CD14-positive monocyte (primary cell): ENCODE data around the gene RSPRY1. TPM values are rescaled to one million over a fixed set of nuclear protein-coding genes. Genes with fewer than 3 reads are reported as not detected.
A peak's percentile ranks its signal among the peaks of the same experiment; 100 is the strongest.

ENCODE experiments used
- DNase-seq, 3 donors: peaks; one replicate each; pipeline ENCODE4 v3.0.0-alpha.2; 2011 to 2022
- H2AFZ ChIP-seq: 2 replicates; pipeline ENCODE4 v1.6.0; 2012; ENCODE audit warnings: mild to moderate bottlenecking, low read depth, low read length, inconsistent platforms; ENCODE audit not compliant: insufficient read depth, poor library complexity, severe bottlenecking
- H3K27ac ChIP-seq, 2 donors: 1 replicate in 1 of 2; 2 replicates in 1 of 2; pipeline ENCODE4 v1.5.1; 2012 to 2013; ENCODE audit warnings: low read length in 2 of 2, control low read depth in 1 of 2, inconsistent platforms in 1 of 2, low read depth in 1 of 2, mild to moderate bottlenecking in 1 of 2
- H3K27me3 ChIP-seq, 2 donors: one replicate each; pipeline versions ENCODE4 v1.6.0 to v1.6.1; 2011 to 2013; ENCODE audit warnings: low read length in 2 of 2; ENCODE audit not compliant: control insufficient read depth in 2 of 2, insufficient read depth in 2 of 2
- H3K36me3 ChIP-seq, 2 donors: replicated peaks in 1 of 2; 1 replicate in 1 of 2; 2 replicates in 1 of 2; pipeline versions ENCODE4 v1.5.1 to v1.6.1; 2012 to 2013; ENCODE audit warnings: low read length in 2 of 2, control low read depth in 1 of 2, inconsistent platforms in 1 of 2, mild to moderate bottlenecking in 1 of 2; ENCODE audit not compliant: insufficient read depth in 2 of 2, control insufficient read depth in 1 of 2
- H3K4me1 ChIP-seq, 2 donors: 1 replicate in 1 of 2; 2 replicates in 1 of 2; pipeline versions ENCODE4 v1.5.1 to v1.6.1; 2012 to 2013; ENCODE audit warnings: low read length in 2 of 2, control low read depth in 1 of 2, inconsistent platforms in 1 of 2, mild to moderate bottlenecking in 1 of 2, moderate library complexity in 1 of 2; ENCODE audit not compliant: insufficient read depth in 2 of 2, control insufficient read depth in 1 of 2
- H3K4me2 ChIP-seq: replicated peaks from 2 replicates; pipeline ENCODE3; 2012; ENCODE audit warnings: low read length, moderate library complexity, mild to moderate bottlenecking; ENCODE audit not compliant: poor library complexity, severe bottlenecking; ENCODE audit errors: extremely low read depth
- H3K4me3 ChIP-seq, 3 experiments: fragments of 200-600 bp in 1 of 3; sonication (generic) in 1 of 3; replicated peaks in 1 of 3; 1 replicate in 2 of 3; 2 replicates in 1 of 3; pipeline ENCODE4 v1.5.1; 2011 to 2013; ENCODE audit warnings: low read length in 3 of 3, mild to moderate bottlenecking in 3 of 3, control low read depth in 2 of 3, low read depth in 2 of 3, inconsistent platforms in 1 of 3, moderate library complexity in 1 of 3
- H3K79me2 ChIP-seq: 2 replicates; pipeline ENCODE4 v1.6.0; 2012; ENCODE audit warnings: mild to moderate bottlenecking, control low read depth, inconsistent platforms, low read length, moderate library complexity; ENCODE audit not compliant: insufficient read depth
- H3K9ac ChIP-seq: 2 replicates; pipeline ENCODE4 v1.6.0; 2017; ENCODE audit warnings: low read length, mild to moderate bottlenecking; ENCODE audit not compliant: insufficient read depth, poor library complexity, severe bottlenecking
- H3K9me3 ChIP-seq, 2 donors: replicated peaks in 1 of 2; 1 replicate in 1 of 2; 2 replicates in 1 of 2; pipeline versions ENCODE4 v1.5.1 to v1.6.1; 2012 to 2013; ENCODE audit warnings: low read length in 2 of 2, control low read depth in 1 of 2; ENCODE audit not compliant: control insufficient read depth in 1 of 2, insufficient read depth in 1 of 2
- H4K20me1 ChIP-seq: 2 replicates; pipeline ENCODE4 v1.6.0; 2012; ENCODE audit warnings: mild to moderate bottlenecking, low read length, control low read depth, moderate library complexity; ENCODE audit not compliant: insufficient read depth
- H3K27ac Mint-ChIP-seq, 7 donors: one replicate each; pipeline ENCODE4 v1.8.0; 2020; ENCODE audit warnings: mild to moderate bottlenecking in 7 of 7, mixed read lengths in 7 of 7, moderate library complexity in 6 of 7, inconsistent platforms in 2 of 7
- H3K27me3 Mint-ChIP-seq, 3 donors: one replicate each; pipeline ENCODE4 v1.8.0; 2021 to 2022; ENCODE audit warnings: low read depth in 3 of 3, mild to moderate bottlenecking in 3 of 3, mixed read lengths in 3 of 3, moderate library complexity in 3 of 3, inconsistent platforms in 1 of 3
- H3K36me3 Mint-ChIP-seq, 2 donors: one replicate each; pipeline ENCODE4 v1.8.0; 2020; ENCODE audit warnings: mixed read lengths in 2 of 2, inconsistent platforms in 1 of 2, mild to moderate bottlenecking in 1 of 2
- H3K4me1 Mint-ChIP-seq: one replicate; pipeline ENCODE4 v1.8.0; 2020; ENCODE audit warnings: mild to moderate bottlenecking, mixed read lengths
- H3K4me3 Mint-ChIP-seq, 2 donors: one replicate each; pipeline ENCODE4 v1.8.0; 2020; ENCODE audit warnings: mild to moderate bottlenecking in 2 of 2, mixed read lengths in 2 of 2, moderate library complexity in 1 of 2
- H3K9me3 Mint-ChIP-seq, 7 donors: one replicate each; pipeline ENCODE4 v1.8.0; 2020 to 2022; ENCODE audit warnings: mixed read lengths in 7 of 7, mild to moderate bottlenecking in 6 of 7, moderate library complexity in 6 of 7, inconsistent platforms in 2 of 7
- CTCF ChIP-seq: fragments of 200-600 bp; IDR thresholded peaks from one replicate; pipeline ENCODE4 v1.8.0; 2022; ENCODE audit warnings: antibody characterized with exemption, mild to moderate bottlenecking
- WGBS: methylation state at CpG from one replicate; pipeline ENCODE4 v1.1.5; 2013; ENCODE audit warnings: missing lambda C conversion rate; ENCODE audit not compliant: insufficient coverage; 5-methylcytosine and 5-hydroxymethylcytosine counted together
- intact Hi-C, 2 donors: fragments of 100-400 bp; cut with micrococcal nuclease; formaldehyde crosslinking; loops; one replicate each; pipeline versions ENCODE4 v1.15.0 to v1.15.1; 2023
- polyA plus RNA-seq, 3 donors: library from polyadenylated mRNA; depleted of rRNA in 1 of 3; unstranded in 2 of 3; stranded (reverse) in 1 of 3; fragments of 300-500 nt in 2 of 3; fragments of >200 nt in 1 of 3; fragmentation: Illumina TruSeq in 2 of 3; gene quantifications; 1 replicate in 2 of 3; 2 replicates in 1 of 3; pipeline ENCODE4 v1.2.3, GENCODE V29; 2012 to 2021

RSPRY1 gene
- polyA plus RNA-seq, 3 donors: 15.7 to 28.3 (median 21.3) TPM

- Mint-ChIP-seq H3K27me3 (peaks cover 0 to 5% (median 4%) of the 10 kb centered on the region in 3 donors), H3K27ac (no peak overlapping the region), H3K9me3 (peaks cover 0 to 2% (median 0%) of the 10 kb centered on the region in 7 donors), H3K4me3 (no peak overlapping the region), H3K4me1 (peaks cover 13% of the 10 kb centered on the region), H3K36me3 (no peaks in the 10 kb centered on the region)
- H4K20me1 ChIP-seq: no peaks in the 10 kb centered on the region
- no peaks in the 10 kb centered on the region for H3K27me3 ChIP-seq
- WGBS: 93% methylated on average over 16 of the region's 17 CpGs
- H3K9ac ChIP-seq: no peak overlapping the region
- no peak for TF ChIP-seq CTCF
- no peaks in the 10 kb centered on the region for H3K36me3 ChIP-seq
- H3K9me3 ChIP-seq: no peaks in the 10 kb centered on the region
- no peak overlapping the region for H3K27ac ChIP-seq
- no peak overlapping the region for H2AFZ ChIP-seq
- peaks cover 5 to 8% of the 10 kb centered on the region in 2 donors for H3K4me1 ChIP-seq
- no peaks in the 10 kb centered on the region for H3K79me2 ChIP-seq
- no peak overlapping the region for H3K4me3 ChIP-seq
- H3K4me2 ChIP-seq: no peak overlapping the region
- DNase-seq: no peak
- intact Hi-C loops: no loop called here
Observed at GRCh38 chr16:57262841-57263540, 76.9 kb downstream of the RSPRY1 start.

GRCh38 chr16:57263541-57264351 is 77.6 kb downstream of the RSPRY1 start:
- Histone ChIP-seq H3K9me3 (no peaks in the 10 kb centered on the region), H3K79me2 (no peaks in the 10 kb centered on the region), H2AFZ (peak overlapping the region; percentile 17), H3K4me1 (peaks cover 5 to 8% of the 10 kb centered on the region in 2 donors), H3K9ac (no peak overlapping the region), H3K27me3 (no peaks in the 10 kb centered on the region), H3K4me3 (no peak overlapping the region), H3K4me2 (no peak overlapping the region), H3K36me3 (no peaks in the 10 kb centered on the region), H4K20me1 (no peaks in the 10 kb centered on the region), H3K27ac (no peak overlapping the region)
- H3K9me3 Mint-ChIP-seq: peaks cover 0 to 2% (median 0%) of the 10 kb centered on the region in 7 donors
- peaks cover 0 to 5% (median 0%) of the 10 kb centered on the region in 3 donors for H3K27me3 Mint-ChIP-seq
- peaks cover 13% of the 10 kb centered on the region for H3K4me1 Mint-ChIP-seq
- no peak for TF ChIP-seq CTCF
- no peak overlapping the region for H3K4me3 Mint-ChIP-seq
- no peak for DNase-seq
- 90% methylated on average over 11 of the region's 18 CpGs for WGBS
- H3K36me3 Mint-ChIP-seq: no peaks in the 10 kb centered on the region
- intact Hi-C loops: no loop called here
- no peak overlapping the region for H3K27ac Mint-ChIP-seq
